Right lobe of liver (tissue), 4 donors: Measurements from ENCODE around the gene WDR27.

Experiments
- CTCF ChIP-seq, 4 donors: fragments of 200-600 bp in 3 of 4; fragments of 450-650 bp in 1 of 4; IDR thresholded peaks; one replicate each; pipeline versions ENCODE4 v1.5.1 to v1.8.0; 2016 to 2022; ENCODE audit warnings: antibody characterized with exemption in 4 of 4, mild to moderate bottlenecking in 2 of 4
- POLR2A ChIP-seq: fragments of 450-650 bp; IDR thresholded peaks from one replicate; pipeline ENCODE4 v1.6.1; 2017; ENCODE audit warnings: antibody characterized with exemption, mild to moderate bottlenecking
- donor health status: DM: no; HTN: no; CAD: no.
- donor health status: DM: no; HTN: no; CAD: no.
- donor health status: DM: no; HTN: yes; CAD: no.

GRCh38 chr6:169450097-169450496 lies 251.7 kb downstream of the WDR27 start:
- TF ChIP-seq CTCF (IDR thresholded peaks at IDR 0.05), result no peak
- no peak for TF ChIP-seq POLR2A
